GM12878 (cell line): ENCODE measurements around the gene NHLRC3. TPM values are rescaled to one million over a fixed set of nuclear protein-coding genes. Genes with fewer than 3 reads are reported as not detected.
A peak's percentile ranks its signal among the peaks of the same experiment; 100 is the strongest.

Experiments
- ATAC-seq: fragments of 200-7000 bp; cut with Tn5 transposase; 3 replicates; pipeline ENCODE4 v1.9.1; 2020; ENCODE audit warnings: mild to moderate bottlenecking, moderate library complexity
- BruUV-seq: library from RNA; stranded (reverse); fragments of 400-500 nt; replicated peaks from 2 replicates; lab custom pipeline; 2021; lab: Mats Ljungman, UMichigan
- CTCF ChIA-PET: fragments of 300-600 bp; sonication (Branson Sonifier 250); formaldehyde crosslinking; extraction: SDS; loops from one replicate; lab custom pipeline; 2021; ENCODE audit warnings: inconsistent platforms; lab: Yijun Ruan, JAX
- POLR2A ChIA-PET: fragments of 350-600 bp; formaldehyde crosslinking; extraction: SDS; loops from one replicate; lab custom pipeline; 2021; ENCODE audit warnings: inconsistent platforms; lab: Charles Lee
- RAD21 ChIA-PET: fragments of 300-600 bp; sonication (Branson Sonifier 250); formaldehyde crosslinking; loops from one replicate; lab custom pipeline; 2023; ENCODE audit warnings: antibody characterized with exemption; ENCODE audit not compliant: unreplicated experiment; lab: Charles Lee
- SMC1A ChIA-PET: fragments of 300-600 bp; sonication (Branson Sonifier 250); formaldehyde crosslinking; loops from one replicate; lab custom pipeline; 2023; ENCODE audit not compliant: unreplicated experiment, uncharacterized antibody; lab: Charles Lee
- DNase-seq: peaks from one replicate; pipeline ENCODE4 v3.0.0-alpha.2; 2011; ENCODE audit warnings: low read depth, low spot score
- FAIRE-seq: peaks from 3 replicates; lab custom pipeline; 2011; peaks lifted over from hg19 to GRCh38; lab: Jason Lieb, UNC
- H2AFZ ChIP-seq: 2 replicates; pipeline ENCODE4 v1.6.0; 2011; ENCODE audit warnings: low read depth, low read length, control low read depth; ENCODE audit not compliant: control insufficient read depth
- H3K27ac ChIP-seq: 2 replicates; pipeline ENCODE4 v1.5.1; 2011; ENCODE audit warnings: control low read depth; ENCODE audit not compliant: control insufficient read depth, insufficient read depth
- H3K27me3 ChIP-seq, 2 experiments: replicated peaks in 1 of 2; 2 replicates each; pipeline versions ENCODE4 v1.6.0 to v1.6.1; 2011; ENCODE audit warnings: low read length in 1 of 2; ENCODE audit not compliant: control insufficient read depth in 2 of 2, insufficient read depth in 2 of 2
- H3K36me3 ChIP-seq, 2 experiments: 2 replicates each; pipeline ENCODE4 v1.5.1; 2011; ENCODE audit warnings: low read length in 1 of 2; ENCODE audit not compliant: control insufficient read depth in 2 of 2, insufficient read depth in 2 of 2
- H3K4me1 ChIP-seq: 2 replicates; pipeline ENCODE4 v1.6.1; 2011; ENCODE audit warnings: mild to moderate bottlenecking, low read length, moderate library complexity, mixed read lengths; ENCODE audit not compliant: control insufficient read depth, insufficient read depth
- H3K4me2 ChIP-seq: 2 replicates; pipeline ENCODE4 v1.6.0; 2011; ENCODE audit warnings: control low read depth; ENCODE audit not compliant: control insufficient read depth, insufficient read depth
- H3K4me3 ChIP-seq: fragments of 200-600 bp; sonication (generic); 2 replicates; pipeline ENCODE4 v1.5.1; 2016
- H3K79me2 ChIP-seq: 2 replicates; pipeline ENCODE4 v1.6.0; 2011; ENCODE audit warnings: low read length; ENCODE audit not compliant: control insufficient read depth, insufficient read depth
- H3K9ac ChIP-seq: 2 replicates; pipeline ENCODE4 v1.8.0; 2011; ENCODE audit warnings: low read length, control low read depth, mixed read lengths; ENCODE audit not compliant: control insufficient read depth, insufficient read depth
- H3K9me3 ChIP-seq: replicated peaks from 3 replicates; pipeline ENCODE4 v1.5.1; 2011; ENCODE audit warnings: mild to moderate bottlenecking, low read length; ENCODE audit not compliant: control insufficient read depth, insufficient read depth
- H4K20me1 ChIP-seq: 2 replicates; pipeline ENCODE4 v1.6.0; 2011; ENCODE audit not compliant: control insufficient read depth, insufficient read depth
- BCLAF1 ChIP-seq: fragments of 450-650 bp; IDR thresholded peaks from 2 replicates; pipeline ENCODE4 v1.6.1; 2017; ENCODE audit warnings: antibody characterized with exemption, mild to moderate bottlenecking, moderate library complexity
- BRCA1 ChIP-seq: IDR thresholded peaks from 2 replicates; pipeline ENCODE4 v1.6.1; 2011; ENCODE audit warnings: low read depth, low read length, improper control_type of control experiment
- GABPA ChIP-seq: IDR thresholded peaks from 2 replicates; pipeline ENCODE4 v1.6.1; 2014; ENCODE audit warnings: antibody characterized with exemption, low read depth, mild to moderate bottlenecking, inconsistent platforms
- HDGF ChIP-seq: fragments of 450-650 bp; IDR thresholded peaks from 2 replicates; pipeline ENCODE4 v1.6.1; 2016; ENCODE audit warnings: antibody characterized with exemption
- NFYB ChIP-seq: IDR thresholded peaks from 2 replicates; pipeline ENCODE4 v1.6.1; 2011; ENCODE audit warnings: low read depth, mild to moderate bottlenecking, low read length, improper control_type of control experiment, moderate library complexity; ENCODE audit not compliant: insufficient read depth
- POLR2AphosphoS2 ChIP-seq: IDR thresholded peaks from 2 replicates; pipeline ENCODE4 v1.6.1; 2011; ENCODE audit warnings: low read depth, mild to moderate bottlenecking, low read length, improper control_type of control experiment, moderate library complexity
- RFX5 ChIP-seq: IDR thresholded peaks from 2 replicates; pipeline ENCODE4 v1.6.1; 2011; ENCODE audit warnings: low read depth, low read length, improper control_type of control experiment
- SMAD1 ChIP-seq: fragments of 450-650 bp; IDR thresholded peaks from 2 replicates; pipeline ENCODE4 v1.6.1; 2018; ENCODE audit warnings: mild to moderate bottlenecking, low read depth; ENCODE audit not compliant: partially characterized antibody
- SP1 ChIP-seq: IDR thresholded peaks from one replicate; pipeline ENCODE4 v1.6.1; 2011; ENCODE audit warnings: low read depth, low read length
- STAT3 ChIP-seq: IDR thresholded peaks from 2 replicates; pipeline ENCODE4 v1.6.1; 2011; ENCODE audit warnings: low read depth, low read length, improper control_type of control experiment
- SUPT20H ChIP-seq: IDR thresholded peaks from 2 replicates; pipeline ENCODE4 v1.6.1; 2011; ENCODE audit warnings: low read depth, mild to moderate bottlenecking, low read length, moderate library complexity, borderline replicate concordance; ENCODE audit not compliant: control insufficient read depth
- WRNIP1 ChIP-seq: IDR thresholded peaks from 2 replicates; pipeline ENCODE4 v1.6.1; 2011; ENCODE audit warnings: low read depth, low read length, improper control_type of control experiment, borderline replicate concordance
- ZBED1 ChIP-seq: IDR thresholded peaks from 2 replicates; pipeline ENCODE4 v1.6.1; 2016; ENCODE audit warnings: borderline replicate concordance
- ZSCAN29 ChIP-seq: fragments of 450-650 bp; IDR thresholded peaks from 2 replicates; pipeline ENCODE4 v1.6.1; 2017; ENCODE audit warnings: mild to moderate bottlenecking, moderate library complexity
- WGBS: methylation state at CpG from one replicate; pipeline ENCODE4 v1.1.6; 2016; ENCODE audit warnings: low lambda C conversion rate; ENCODE audit not compliant: insufficient replicate concordance, insufficient coverage; ENCODE audit errors: missing lambda C conversion rate; 5-methylcytosine and 5-hydroxymethylcytosine counted together
- in situ Hi-C: fragments of 300-500 bp; cut with MboI; formaldehyde crosslinking; loops from 9 replicates; pipeline ENCODE4 v1.14.3; 2018; ENCODE audit warnings: mixed read lengths
- intact Hi-C: fragments of 100-400 bp; cut with micrococcal nuclease; formaldehyde crosslinking; loops from one replicate; pipeline ENCODE4 v1.14.2; 2022; ENCODE audit not compliant: unreplicated experiment
- polyA plus RNA-seq, 11 experiments: library from polyadenylated mRNA; depleted of rRNA in 4 of 11; unstranded in 6 of 11; stranded (reverse) in 5 of 11; fragments of >200 nt; fragmentation: Nextera tagmentation in 4 of 11; fragmentation: Illumina TruSeq in 1 of 11; extraction: Ambion mirVana in 4 of 11; extraction: Trizol in 1 of 11; gene quantifications; 1 replicate in 1 of 11; 2 replicates in 10 of 11; pipeline versions ENCODE4 v1.2.1 to v1.2.3, GENCODE V29; 2011 to 2016; ENCODE audit warnings: inconsistent platforms in 2 of 11, missing spikeins in 2 of 11, low read depth in 1 of 11
- total RNA-seq, 4 experiments: library from RNA; depleted of rRNA in 3 of 4; stranded (reverse); fragments of >200 nt in 3 of 4; fragmentation: Illumina TruSeq in 1 of 4; extraction: Trizol in 1 of 4; gene quantifications; 2 replicates each; pipeline versions ENCODE4 v1.2.1 to v1.2.3, GENCODE V29; 2013 to 2021
- TF ChIP-seq, protein P1 (sequence below): fragments of 450-650 bp; IDR thresholded peaks from 2 replicates; pipeline ENCODE4 v1.6.1; 2016; ENCODE audit warnings: mild to moderate bottlenecking
- TF ChIP-seq, protein P2 (sequence below): fragments of 450-650 bp; IDR thresholded peaks from 2 replicates; pipeline ENCODE4 v1.6.1; 2017; ENCODE audit warnings: borderline replicate concordance
- TF ChIP-seq, protein P3 (sequence below): IDR thresholded peaks from 2 replicates; pipeline ENCODE4 v1.6.1; 2011; ENCODE audit warnings: mild to moderate bottlenecking, low read depth, low read length, moderate library complexity; ENCODE audit not compliant: insufficient replicate concordance

The NHLRC3 gene
- total and polyA plus RNA-seq, 10 of the 15 experiments (the other 5 are each of a cell fraction or from before 2014, with no cell fraction given): 8.3 to 38.0 (median 18.9) TPM

DNA sequence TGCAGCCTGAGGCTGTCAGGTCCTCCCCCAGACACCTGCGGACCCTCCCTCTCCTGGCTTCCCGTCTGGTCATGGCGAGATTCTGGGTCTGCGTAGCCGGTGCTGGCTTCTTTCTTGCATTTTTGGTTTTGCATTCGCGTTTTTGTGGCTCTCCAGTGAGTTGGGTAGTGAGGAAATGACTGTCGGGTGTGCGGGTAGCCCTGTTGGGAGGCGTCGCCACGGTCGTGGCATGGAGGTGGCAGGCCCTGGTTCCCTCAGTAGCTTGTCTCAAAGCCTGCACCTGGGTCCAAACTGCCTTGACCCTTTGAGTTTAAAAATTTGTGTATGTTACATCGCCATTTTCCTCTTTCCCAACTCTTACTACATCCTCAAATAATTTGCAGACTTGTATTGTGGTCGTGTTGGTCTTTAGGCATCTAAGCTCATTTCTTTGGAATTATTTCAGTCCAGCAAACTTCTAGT, 344 bp downstream of the NHLRC3 start:
- Histone ChIP-seq H2AFZ (peak overlapping the region; percentile 97), H3K27me3 (no peaks in the 10 kb centered on the region), H3K36me3 (peaks cover 0 to 4% of the 10 kb centered on the region in 2 experiments; a peak in 1 of 4 replicates), H3K4me1 (peaks cover 5% of the 10 kb centered on the region), H3K9ac (peak overlapping the region; percentile 94), H3K4me3 (peak overlapping the region; percentile 95), H3K27ac (peak overlapping the region; percentile 93), H3K4me2 (peak overlapping the region; percentile 85), H3K79me2 (peaks cover 63% of the 10 kb centered on the region), H4K20me1 (no peaks in the 10 kb centered on the region), H3K9me3 (no peaks in the 10 kb centered on the region)
- no TSS peak for BruUV-seq
- CTCF ChIA-PET: interaction anchor here (2.7 kb wide), 1 partner anchor 21 kb away, joined by 11 read pairs; no protein-coding TSS in a partner anchor
- RAD21 ChIA-PET: interaction anchor here (1.2 kb wide), 1 partner anchor 12 kb away, joined by 3 read pairs; no protein-coding TSS in a partner anchor
- peak; percentile 49 for ATAC-seq
- no peak for DNase-seq
- TF ChIP-seq, protein P1, sequence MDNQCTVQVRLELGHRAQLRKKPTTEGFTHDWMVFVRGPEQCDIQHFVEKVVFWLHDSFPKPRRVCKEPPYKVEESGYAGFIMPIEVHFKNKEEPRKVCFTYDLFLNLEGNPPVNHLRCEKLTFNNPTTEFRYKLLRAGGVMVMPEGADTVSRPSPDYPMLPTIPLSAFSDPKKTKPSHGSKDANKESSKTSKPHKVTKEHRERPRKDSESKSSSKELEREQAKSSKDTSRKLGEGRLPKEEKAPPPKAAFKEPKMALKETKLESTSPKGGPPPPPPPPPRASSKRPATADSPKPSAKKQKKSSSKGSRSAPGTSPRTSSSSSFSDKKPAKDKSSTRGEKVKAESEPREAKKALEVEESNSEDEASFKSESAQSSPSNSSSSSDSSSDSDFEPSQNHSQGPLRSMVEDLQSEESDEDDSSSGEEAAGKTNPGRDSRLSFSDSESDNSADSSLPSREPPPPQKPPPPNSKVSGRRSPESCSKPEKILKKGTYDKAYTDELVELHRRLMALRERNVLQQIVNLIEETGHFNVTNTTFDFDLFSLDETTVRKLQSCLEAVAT: peak; percentile 53; the same call in 1 of the 2 replicates
- TF ChIP-seq SMAD1 (peak; percentile 61), STAT3 (no peak), SP1 (no peak), BRCA1 (no peak), GABPA (no peak), SUPT20H (no peak), ZSCAN29 (peak; percentile 93), BCLAF1 (no peak), HDGF (peak; percentile 59), RFX5 (no peak), NFYB (0 out of 2 replicates have a peak, but pooled peaks have one; percentile 26), ZBED1 (no peak), WRNIP1 (no peak), POLR2AphosphoS2 (no peak)
- TF ChIP-seq, protein P2, sequence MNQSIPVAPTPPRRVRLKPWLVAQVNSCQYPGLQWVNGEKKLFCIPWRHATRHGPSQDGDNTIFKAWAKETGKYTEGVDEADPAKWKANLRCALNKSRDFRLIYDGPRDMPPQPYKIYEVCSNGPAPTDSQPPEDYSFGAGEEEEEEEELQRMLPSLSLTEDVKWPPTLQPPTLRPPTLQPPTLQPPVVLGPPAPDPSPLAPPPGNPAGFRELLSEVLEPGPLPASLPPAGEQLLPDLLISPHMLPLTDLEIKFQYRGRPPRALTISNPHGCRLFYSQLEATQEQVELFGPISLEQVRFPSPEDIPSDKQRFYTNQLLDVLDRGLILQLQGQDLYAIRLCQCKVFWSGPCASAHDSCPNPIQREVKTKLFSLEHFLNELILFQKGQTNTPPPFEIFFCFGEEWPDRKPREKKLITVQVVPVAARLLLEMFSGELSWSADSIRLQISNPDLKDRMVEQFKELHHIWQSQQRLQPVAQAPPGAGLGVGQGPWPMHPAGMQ: no peak
- TF ChIP-seq, protein P3, sequence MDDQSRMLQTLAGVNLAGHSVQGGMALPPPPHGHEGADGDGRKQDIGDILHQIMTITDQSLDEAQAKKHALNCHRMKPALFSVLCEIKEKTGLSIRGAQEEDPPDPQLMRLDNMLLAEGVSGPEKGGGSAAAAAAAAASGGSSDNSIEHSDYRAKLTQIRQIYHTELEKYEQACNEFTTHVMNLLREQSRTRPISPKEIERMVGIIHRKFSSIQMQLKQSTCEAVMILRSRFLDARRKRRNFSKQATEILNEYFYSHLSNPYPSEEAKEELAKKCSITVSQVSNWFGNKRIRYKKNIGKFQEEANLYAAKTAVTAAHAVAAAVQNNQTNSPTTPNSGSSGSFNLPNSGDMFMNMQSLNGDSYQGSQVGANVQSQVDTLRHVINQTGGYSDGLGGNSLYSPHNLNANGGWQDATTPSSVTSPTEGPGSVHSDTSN: no peak
- no peak for FAIRE-seq
- SMC1A ChIA-PET: interaction anchor here (1.0 to 1.3 kb wide), 4 partner anchors 9 to 220 kb away, joined by 3 read pairs; no protein-coding TSS in a partner anchor
- intact Hi-C loops: loop anchor here (10.0 kb wide), 1 partner anchor 694 kb away; the partner anchor contains the start of gene UFM1
- POLR2A ChIA-PET: interaction anchor here (1.1 to 1.2 kb wide), 2 partner anchors 8 to 10 kb away, joined by 3 to 6 read pairs; no protein-coding TSS in a partner anchor
- in situ Hi-C loops: no loop called here
- WGBS: under 1% methylated on average over 15 of the region's 15 CpGs
